HG03565 (cell line): ENCODE results near the gene RAD51B.
"Not testable (repeated sequence)": the region's sequence is repeated elsewhere in the genome, so short reads cannot be mapped to it uniquely, and the experiment has no call there.

Experiments
- ATAC-seq: cut with Tn5 transposase; IDR thresholded peaks from one replicate; pipeline ENCODE4 v1.9.1; 2021; ENCODE audit warnings: mild to moderate bottlenecking, moderate library complexity; ENCODE audit not compliant: unreplicated experiment

The RAD51B gene

GRCh38 chr14:68106456-68106855 is 286.9 kb downstream of the RAD51B start:
- ATAC-seq, result no peak

GRCh38 chr14:68106905-68107304 is 287.3 kb downstream of the RAD51B start:
- no peak for ATAC-seq

DNA sequence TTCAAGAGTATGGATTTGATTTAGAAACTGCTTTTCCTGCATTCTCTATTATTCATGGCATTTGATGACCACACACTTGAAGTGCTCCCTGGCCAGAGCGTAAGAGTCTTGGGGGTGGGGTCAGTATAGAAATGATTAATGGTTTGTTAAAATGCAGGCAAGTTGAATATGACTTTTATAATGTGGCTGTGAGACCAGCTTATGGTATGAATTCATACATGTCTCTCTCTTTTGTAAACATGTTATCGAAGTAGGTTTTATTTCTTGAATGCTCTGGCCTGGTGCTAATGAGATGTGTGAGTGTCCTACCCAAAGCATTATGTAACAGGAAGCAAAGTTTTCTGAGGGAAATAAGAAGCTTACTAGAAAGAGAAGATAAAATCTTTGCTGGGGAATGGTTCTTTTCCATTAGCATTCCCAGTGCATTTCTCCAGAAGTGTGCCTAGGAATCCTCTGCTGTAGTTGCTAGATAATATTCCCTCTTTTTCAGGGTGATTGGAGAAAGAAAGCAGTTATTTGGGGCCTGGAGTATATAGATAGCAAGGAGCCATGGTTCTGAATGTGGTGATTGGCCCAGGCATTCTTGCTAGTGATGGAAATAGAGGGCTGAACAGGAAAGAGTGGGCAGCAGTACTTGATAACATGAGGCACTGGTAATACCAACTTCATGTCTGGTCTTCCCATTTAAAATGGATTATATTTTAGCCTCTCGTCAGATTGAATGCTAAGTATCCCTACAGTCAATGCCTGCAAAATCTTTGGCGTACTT is 289.7 kb downstream of the RAD51B start:
- no peak for ATAC-seq

DNA sequence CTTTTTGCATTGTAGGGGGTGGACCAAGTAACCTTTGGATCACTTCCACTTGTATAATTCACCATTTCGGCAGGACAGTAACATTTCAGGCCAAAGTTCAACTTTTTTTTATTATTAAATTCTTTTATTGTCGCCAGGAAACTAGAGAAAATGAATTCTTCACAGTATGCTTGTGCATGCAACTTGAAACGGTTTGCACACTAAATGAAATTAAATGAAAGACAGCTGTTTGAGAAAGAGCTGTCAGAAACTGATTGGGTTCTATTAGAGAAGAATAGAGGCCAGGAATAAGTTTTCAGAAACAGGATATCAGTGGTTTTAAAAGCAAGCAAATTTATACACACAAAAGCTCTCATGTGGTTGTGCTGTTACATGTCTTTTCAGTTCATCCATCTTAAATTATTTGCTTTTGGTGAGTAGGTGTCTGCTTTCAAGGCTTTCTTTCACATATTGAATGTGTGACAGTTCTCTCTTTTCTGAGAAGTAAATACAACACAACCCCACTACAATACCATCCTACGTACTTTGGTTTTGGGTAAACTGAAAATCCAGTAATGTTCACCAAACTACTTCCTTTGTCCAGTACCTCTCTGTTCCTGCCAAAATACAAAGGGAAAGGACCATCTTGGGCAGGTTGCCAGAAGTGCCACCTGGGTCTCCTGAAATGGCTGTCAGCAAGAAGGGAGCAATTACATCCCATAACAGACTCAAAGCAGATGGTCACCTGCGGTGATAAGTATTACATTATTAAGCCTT is 291.7 kb downstream of the RAD51B start:
- ATAC-seq, result no peak

GRCh38 chr14:68111853-68112270 is 292.3 kb downstream of the RAD51B start:
- ATAC-seq, result no peak

DNA sequence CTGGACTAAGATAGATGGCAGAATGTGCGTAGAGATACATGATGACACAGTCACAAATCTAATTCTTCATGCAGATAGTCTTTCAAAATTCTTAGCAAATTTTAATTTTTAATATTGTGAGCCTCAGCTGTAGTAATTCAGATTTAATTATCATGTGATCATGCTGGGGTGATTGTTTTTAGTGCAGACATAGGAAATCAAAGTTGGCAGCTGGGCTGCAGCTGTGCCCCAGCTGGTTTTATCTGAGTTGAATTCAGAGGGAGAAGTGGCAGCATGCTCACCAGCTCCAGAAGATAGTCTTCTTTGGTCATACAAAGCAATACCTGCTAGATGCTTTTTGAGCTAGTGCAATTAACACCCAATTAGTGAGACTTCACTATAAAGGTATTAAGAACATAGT is 292.9 kb downstream of the RAD51B start:
- ATAC-seq, result no peak

DNA sequence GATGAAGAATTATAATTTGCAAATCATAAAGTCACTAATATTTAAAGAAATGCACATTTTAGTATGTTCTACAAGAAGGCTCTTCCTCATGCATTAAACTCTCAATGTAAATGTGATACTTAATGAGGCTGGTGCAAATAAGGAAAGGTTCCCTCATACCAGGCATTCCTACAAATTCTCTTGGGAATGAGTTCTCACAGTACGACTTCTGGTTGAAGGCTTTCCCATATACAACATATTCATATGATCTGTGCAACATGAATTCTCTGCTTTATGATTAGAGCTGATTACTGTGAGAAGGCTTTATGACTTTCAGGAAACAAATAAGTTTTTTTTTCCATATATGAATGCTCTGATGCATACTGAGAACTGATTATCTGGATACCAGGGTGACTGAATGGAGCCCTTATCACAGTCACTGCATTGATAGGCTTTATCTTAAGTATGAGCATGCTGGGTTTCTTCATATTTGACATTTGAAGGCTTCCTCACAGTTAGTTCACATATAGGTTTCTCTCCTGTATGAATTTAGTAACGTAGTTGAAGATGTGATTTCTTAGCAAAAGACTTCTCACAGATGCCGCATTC is 293.9 kb downstream of the RAD51B start:
- no peak for ATAC-seq

DNA sequence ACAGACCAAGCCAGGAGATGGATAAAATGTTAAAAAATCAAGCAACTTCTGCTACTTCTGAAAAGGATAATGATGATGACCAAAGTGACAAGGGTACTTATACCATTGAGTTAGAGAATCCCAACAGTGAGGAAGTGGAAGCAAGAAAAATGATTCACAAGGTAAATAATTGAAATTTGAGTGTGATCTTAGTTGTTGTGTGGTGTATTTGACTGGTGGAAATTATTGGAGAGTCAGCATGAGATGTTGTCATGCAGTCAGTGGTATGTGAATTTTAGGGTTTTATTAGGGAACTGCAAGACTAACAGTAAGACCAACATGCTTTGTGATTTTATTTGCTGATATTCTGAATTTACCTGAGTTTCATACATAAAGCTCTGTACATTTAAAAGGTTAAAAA is 296.4 kb downstream of the RAD51B start:
- not testable (repeated sequence) for ATAC-seq

DNA sequence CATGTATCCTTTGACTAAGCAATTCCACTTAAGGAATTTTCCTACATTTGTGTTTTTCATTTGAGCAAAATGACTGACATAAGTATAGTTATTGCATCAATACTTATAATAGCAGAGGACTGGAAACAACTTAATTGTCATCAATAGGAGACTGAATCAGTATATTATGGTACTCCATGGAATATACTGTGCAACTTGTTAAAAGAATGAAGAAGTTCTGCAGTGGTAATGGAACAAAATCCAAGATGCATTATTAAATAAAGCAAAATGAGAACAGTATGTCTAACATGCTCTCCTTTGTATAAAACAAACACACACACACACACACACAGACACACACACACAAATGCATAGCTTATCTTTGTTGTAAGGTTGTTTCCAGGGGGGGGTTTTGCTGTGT is 303.1 kb downstream of the RAD51B start:
- no peak for ATAC-seq

DNA sequence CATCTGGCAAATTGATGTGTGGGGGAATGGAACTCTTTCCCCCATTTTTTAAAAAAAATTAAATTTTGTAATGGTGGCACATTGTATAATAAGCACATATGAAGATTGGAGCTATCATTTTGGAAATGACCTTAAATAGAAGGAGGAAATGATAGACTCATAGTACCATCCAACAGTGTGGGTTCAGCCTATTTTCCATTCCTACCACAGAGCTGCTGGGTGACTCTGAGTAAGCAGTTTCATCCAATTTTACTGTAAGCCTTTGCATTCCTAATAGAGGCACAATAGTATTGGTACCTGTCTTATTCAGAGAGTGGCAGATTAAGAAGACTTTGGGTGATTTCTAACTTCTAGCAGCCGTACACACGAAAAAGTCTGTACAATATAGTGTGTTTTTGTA is 304.5 kb downstream of the RAD51B start:
- ATAC-seq, result no peak

- no peak for ATAC-seq
Measured at GRCh38 chr14:68124979-68125731, 305.6 kb downstream of the RAD51B start.

- no peak for ATAC-seq
Measured at GRCh38 chr14:68127166-68127565, 307.6 kb downstream of the RAD51B start.

- no peak for ATAC-seq
Measured at GRCh38 chr14:68131907-68132306, 312.3 kb downstream of the RAD51B start.

DNA sequence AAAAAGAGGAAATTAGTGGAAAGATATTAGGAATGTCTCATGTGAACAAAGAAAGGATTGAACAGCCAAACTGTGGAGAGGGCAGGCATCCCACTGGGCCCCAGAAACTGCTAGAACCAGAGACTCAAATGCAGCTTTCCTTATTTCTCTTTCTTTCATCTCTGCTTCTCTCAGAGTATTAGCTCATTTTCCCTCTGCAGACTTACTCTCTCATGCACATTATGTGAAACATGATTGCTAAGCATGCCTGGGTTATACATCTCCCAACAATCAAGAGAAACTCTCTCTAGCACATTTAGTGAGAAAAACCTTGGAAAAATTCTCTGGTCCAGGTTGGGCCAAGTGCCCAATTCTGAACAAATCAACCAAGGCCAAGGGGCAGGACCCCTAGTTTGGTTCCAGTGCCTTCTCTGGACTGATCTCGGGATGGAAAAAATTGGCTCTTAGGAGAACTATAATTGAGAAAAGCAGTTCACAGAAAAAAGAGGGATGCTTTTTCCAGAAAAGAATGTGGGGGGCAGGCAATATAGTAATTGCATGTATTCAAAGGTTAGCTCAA is 313.1 kb downstream of the RAD51B start:
- no peak for ATAC-seq

DNA sequence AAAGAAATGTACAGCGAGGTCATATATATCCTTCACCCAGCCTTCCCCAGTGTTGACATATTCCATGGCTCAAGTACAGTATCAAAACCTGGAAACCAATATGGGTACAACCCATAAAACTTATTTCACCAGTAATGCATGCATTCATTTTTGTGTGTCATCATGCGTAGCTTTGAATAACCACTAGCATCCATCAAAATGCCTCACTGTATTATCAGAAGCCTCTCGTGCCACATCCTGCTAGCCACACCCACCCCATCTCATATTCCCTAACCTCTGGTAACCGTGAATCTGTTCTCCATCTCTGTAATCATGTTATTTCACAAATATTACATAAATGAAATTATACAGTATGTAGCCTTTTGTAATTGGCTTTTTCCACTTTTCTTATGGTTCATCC is 314.3 kb downstream of the RAD51B start:
- ATAC-seq, result no peak

DNA sequence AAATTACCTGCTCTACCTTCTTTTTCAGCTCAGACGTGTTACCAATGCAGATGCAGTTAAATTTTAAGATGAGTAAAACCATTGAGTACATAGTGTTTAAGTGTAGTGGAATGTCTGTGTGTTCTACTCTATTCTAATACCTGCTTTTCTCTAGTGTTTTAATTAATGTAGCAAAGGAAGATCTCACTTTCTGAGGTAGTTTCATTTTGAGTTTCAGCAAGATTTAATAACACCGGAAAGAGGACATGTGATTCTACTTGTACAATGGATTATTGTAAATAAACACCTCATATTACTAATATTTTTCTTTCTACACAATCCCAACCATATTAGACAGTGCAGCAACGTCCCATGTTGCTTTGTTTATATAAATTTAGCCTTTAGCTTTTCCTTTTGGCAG is 315.4 kb downstream of the RAD51B start:
- ATAC-seq, result no peak

DNA sequence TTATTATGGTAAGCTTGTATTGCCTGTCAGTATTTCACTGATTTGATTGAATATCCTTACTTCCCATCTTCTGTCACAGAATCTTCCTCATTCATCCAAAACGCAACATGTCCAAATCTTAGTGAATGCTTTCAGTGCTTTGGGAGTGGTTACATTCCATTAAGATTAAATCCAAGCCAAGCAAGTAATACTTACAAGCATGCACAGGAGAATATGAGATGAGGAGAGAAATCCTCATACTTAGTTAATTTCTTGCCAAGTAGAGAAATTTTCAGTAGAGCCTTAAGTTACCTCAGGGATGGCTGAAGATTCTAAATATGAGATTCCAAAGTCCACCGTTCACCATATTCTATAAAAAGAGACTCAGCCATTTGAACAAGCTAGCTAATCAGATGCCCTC is 316.0 kb downstream of the RAD51B start:
- ATAC-seq, result no peak

GRCh38 chr14:68137704-68138619 is 318.4 kb downstream of the RAD51B start:
- no peak for ATAC-seq

DNA sequence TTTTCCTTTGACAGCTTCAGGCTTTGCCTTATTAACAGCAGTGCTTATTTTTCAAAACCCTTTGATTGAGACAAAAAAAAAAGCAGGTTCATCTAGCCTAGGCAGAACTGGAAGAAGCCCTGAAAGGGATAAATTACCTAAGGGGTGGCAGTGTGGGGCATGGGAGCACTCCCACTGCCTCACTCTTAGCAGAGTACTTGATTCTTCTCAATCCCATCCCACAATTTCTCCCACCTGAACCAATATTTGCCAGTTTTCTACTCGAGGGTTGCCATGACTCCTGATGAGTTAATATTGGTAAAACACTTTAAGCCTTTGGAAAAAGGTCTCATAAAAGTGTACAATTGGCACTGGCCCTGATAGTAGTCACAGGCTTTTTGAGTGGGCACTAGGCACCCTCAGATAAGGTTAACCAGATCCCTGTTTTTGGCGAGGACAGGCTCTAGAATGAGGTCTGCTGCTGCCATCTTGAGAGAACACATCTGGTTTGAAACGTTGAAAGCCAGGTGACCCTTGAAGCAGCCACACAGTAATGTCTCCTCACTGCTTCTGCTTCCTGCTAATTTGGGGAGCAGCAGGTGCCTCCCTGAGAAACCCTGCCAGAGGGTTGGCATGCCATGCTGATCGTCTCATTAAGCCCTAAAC is 320.0 kb downstream of the RAD51B start:
- no peak for ATAC-seq
